ENCODE results near the gene CTDSPL. TPM values are rescaled to one million over a fixed set of nuclear protein-coding genes. Genes with fewer than 3 reads are reported as not detected.
A peak's percentile ranks its signal among the peaks of the same experiment; 100 is the strongest.

The CTDSPL gene
- total and polyA plus RNA-seq, 2 of the 13 experiments (the other 11 are each of a cell fraction or from before 2014, with no cell fraction given), result 26.1 to 142 TPM

GRCh38 chr3:37905987-37906674 lies 44.5 kb downstream of the CTDSPL start (continued):
- peak; percentile 66 for TF ChIP-seq SOX13 (IDR thresholded peaks at IDR 0.05)
- peak in 1 of 2 experiments; percentile 86; a peak in 2 of 4 replicates for TF ChIP-seq SOX13 (CRISPR knock-in tag; conservative IDR thresholded peaks at IDR 0.05 in 1 of 2, IDR thresholded peaks at IDR 0.05 in 1 of 2)
- TF ChIP-seq ATF7-NPFF (CRISPR knock-in tag; IDR thresholded peaks at IDR 0.05; ENCODE audit: low read depth), result no peak
- TF ChIP-seq CC2D1A (CRISPR knock-in tag; IDR thresholded peaks at IDR 0.05), result no peak
- TF ChIP-seq MXD1 (CRISPR knock-in tag; IDR thresholded peaks at IDR 0.05), result no peak
- TF ChIP-seq TCF12 (IDR thresholded peaks at IDR 0.05), result no peak
- peak; percentile 73; the same call in 1 of the 2 replicates for TF ChIP-seq TCF12 (CRISPR knock-in tag; IDR thresholded peaks at IDR 0.05)
- no peak for TF ChIP-seq SUZ12 (IDR thresholded peaks at IDR 0.05; ENCODE audit: low read depth, low read length)
- peak; percentile 57; the same call in 1 of the 2 replicates for TF ChIP-seq ZSCAN5A (CRISPR knock-in tag; IDR thresholded peaks at IDR 0.05; ENCODE audit: borderline replicate concordance)
- 0 out of 2 replicates have a peak, but pooled peaks have one; percentile 29 for TF ChIP-seq SMYD3 (CRISPR knock-in tag; IDR thresholded peaks at IDR 0.05)
- TF ChIP-seq KAT2B (IDR thresholded peaks at IDR 0.05; ENCODE audit: borderline replicate concordance, low read depth, low read length), result peak; percentile 7; the same call in 1 of the 2 replicates
- TF ChIP-seq ZNF574 (CRISPR knock-in tag; IDR thresholded peaks at IDR 0.05), result peak; percentile 30; the same call in 1 of the 2 replicates
- peak; percentile 62 for TF ChIP-seq ZNF605 (CRISPR knock-in tag; IDR thresholded peaks at IDR 0.05)
- TF ChIP-seq ZNF781 (CRISPR knock-in tag; IDR thresholded peaks at IDR 0.05; ENCODE audit: borderline replicate concordance, not compliant biosample characterization), result no peak
- peak in 1 of 2 experiments; percentile 84; a peak in 2 of 4 replicates for TF ChIP-seq EP300 (IDR thresholded peaks at IDR 0.05; ENCODE audit: low read depth in 2 of 2, low read length in 2 of 2)
- TF ChIP-seq EP300 (CRISPR knock-in tag; IDR thresholded peaks at IDR 0.05; ENCODE audit: borderline replicate concordance), result peak; percentile 87
- TF ChIP-seq TARDBP (CRISPR knock-in tag; IDR thresholded peaks at IDR 0.05), result peak; percentile 82
- 0 out of 2 replicates have a peak, but pooled peaks have one; percentile 10 for TF ChIP-seq TSC22D2 (CRISPR knock-in tag; IDR thresholded peaks at IDR 0.05; ENCODE audit: borderline replicate concordance)
- TF ChIP-seq GFI1 (CRISPR knock-in tag; IDR thresholded peaks at IDR 0.05; ENCODE audit: borderline replicate concordance), result peak; percentile 81; the same call in 1 of the 2 replicates
- TF ChIP-seq FOXP4 (CRISPR knock-in tag; IDR thresholded peaks at IDR 0.05), result peak; percentile 90
- TF ChIP-seq SNAI1 (CRISPR knock-in tag; IDR thresholded peaks at IDR 0.05; ENCODE audit: borderline replicate concordance), result no peak
- no peak for TF ChIP-seq NFRKB (IDR thresholded peaks at IDR 0.05)
- no peak for TF ChIP-seq SP1 (IDR thresholded peaks at IDR 0.05)
- TF ChIP-seq SP1 (CRISPR knock-in tag; IDR thresholded peaks at IDR 0.05), result peak; percentile 45; the same call in 1 of the 2 replicates

All from HepG2 (cell line).